SK-N-SH (cell line): ENCODE measurements around the gene CDC34. TPM values are rescaled to one million over a fixed set of nuclear protein-coding genes. Genes with fewer than 3 reads are reported as not detected.

Source experiments
- CTCF ChIA-PET: fragments of 300-600, 350-600 bp; formaldehyde crosslinking; extraction: SDS; loops from one replicate; lab custom pipeline; 2021; lab: Yijun Ruan, JAX
- POLR2A ChIA-PET: fragments of 350-600 bp; sonication (Branson Sonifier 250); formaldehyde crosslinking; extraction: SDS; loops from one replicate; lab custom pipeline; 2020; ENCODE audit warnings: antibody characterized with exemption, inconsistent platforms; lab: Yijun Ruan, JAX
- DNase-seq: peaks from one replicate; pipeline ENCODE4 v3.0.0; 2012
- H2AFZ ChIP-seq: fragments of 200-600 bp; sonication (generic); 2 replicates; pipeline ENCODE4 v1.8.1; 2016; ENCODE audit warnings: antibody characterized with exemption, mild to moderate bottlenecking, low read depth
- H3F3A ChIP-seq: fragments of 200-600 bp; sonication (generic); replicated peaks from 2 replicates; pipeline ENCODE3; 2016; ENCODE audit warnings: antibody characterized with exemption, mild to moderate bottlenecking; ENCODE audit not compliant: insufficient read depth
- H3K27ac ChIP-seq, 2 experiments: fragments of 200-500 bp in 1 of 2; fragments of 200-600 bp in 1 of 2; sonication (Bioruptor generic) in 1 of 2; sonication (generic), shearing (Covaris generic) in 1 of 2; 2 replicates each; pipeline versions ENCODE4 v1.5.1 to v1.6.1; 2014 to 2016; ENCODE audit warnings: low read depth in 2 of 2, inconsistent platforms in 1 of 2, low read length in 1 of 2, mild to moderate bottlenecking in 1 of 2, mixed read lengths in 1 of 2
- H3K27me3 ChIP-seq: fragments of 200-600 bp; sonication (generic), shearing (Covaris generic); 2 replicates; pipeline ENCODE4 v1.6.1; 2016; ENCODE audit warnings: mixed run types; ENCODE audit not compliant: insufficient read depth
- H3K36me3 ChIP-seq, 2 experiments: fragments of 200-500 bp in 1 of 2; fragments of 200-600 bp in 1 of 2; sonication (Bioruptor generic) in 1 of 2; sonication (generic) in 1 of 2; replicated peaks in 1 of 2; 2 replicates each; pipeline versions ENCODE3 to v1.5.1; 2014 to 2016; ENCODE audit warnings: low read length in 1 of 2, mild to moderate bottlenecking in 1 of 2; ENCODE audit not compliant: insufficient read depth in 2 of 2, control insufficient read depth in 1 of 2
- H3K4me1 ChIP-seq, 2 experiments: fragments of 200-500 bp in 1 of 2; fragments of 200-600 bp in 1 of 2; sonication (Bioruptor generic) in 1 of 2; sonication (generic), shearing (Covaris generic) in 1 of 2; 2 replicates each; pipeline versions ENCODE4 v1.5.1 to v1.6.1; 2014 to 2016; ENCODE audit warnings: low read depth in 1 of 2, low read length in 1 of 2, mixed run types in 1 of 2; ENCODE audit not compliant: insufficient read depth in 2 of 2, control insufficient read depth in 1 of 2
- H3K4me2 ChIP-seq: fragments of 200-600 bp; sonication (generic), shearing (Covaris generic); 2 replicates; pipeline ENCODE4 v1.6.1; 2017; ENCODE audit warnings: mixed run types
- H3K4me3 ChIP-seq, 2 experiments: fragments of 200-500 bp in 1 of 2; fragments of 200-600 bp in 1 of 2; sonication (Bioruptor generic) in 1 of 2; sonication (generic), shearing (Covaris generic) in 1 of 2; 2 replicates each; pipeline versions ENCODE4 v1.5.1 to v1.8.1; 2014 to 2016; ENCODE audit warnings: low read depth in 2 of 2, inconsistent platforms in 1 of 2, low read length in 1 of 2, mild to moderate bottlenecking in 1 of 2, mixed read lengths in 1 of 2, moderate library complexity in 1 of 2
- H3K79me2 ChIP-seq: fragments of 200-600 bp; sonication (generic); 2 replicates; pipeline ENCODE4 v1.8.1; 2017; ENCODE audit warnings: mild to moderate bottlenecking; ENCODE audit not compliant: insufficient read depth
- H3K9ac ChIP-seq: fragments of 200-600 bp; sonication (generic); 2 replicates; pipeline ENCODE4 v1.6.1; 2017; ENCODE audit warnings: mixed run types
- H3K9me2 ChIP-seq: fragments of 200-600 bp; sonication (generic); 2 replicates; pipeline ENCODE4 v1.6.1; 2017; ENCODE audit warnings: mixed run types
- H3K9me3 ChIP-seq: fragments of 200-600 bp; sonication (generic); 2 replicates; pipeline ENCODE4 v1.6.1; 2017; ENCODE audit warnings: mixed run types, mild to moderate bottlenecking, moderate library complexity
- H4K20me1 ChIP-seq: fragments of 200-600 bp; sonication (generic); 2 replicates; pipeline ENCODE4 v1.6.1; 2017; ENCODE audit warnings: mild to moderate bottlenecking, mixed run types; ENCODE audit not compliant: insufficient read depth
- CHD2 ChIP-seq: fragments of 150-350 bp; IDR thresholded peaks from 2 replicates; pipeline ENCODE4 v1.6.1; 2018; ENCODE audit warnings: low read length; ENCODE audit not compliant: partially characterized antibody
- ELF1 ChIP-seq: IDR thresholded peaks from 2 replicates; pipeline ENCODE4 v1.4.0; 2012
- EZH2phosphoT487 ChIP-seq: fragments of 200-600 bp; sonication (generic); IDR thresholded peaks from 2 replicates; pipeline ENCODE4 v1.6.1; 2017; ENCODE audit warnings: low read depth, mixed run types, mild to moderate bottlenecking, antibody characterized with exemption, moderate library complexity, borderline replicate concordance
- FOXJ3 ChIP-seq: sonication (generic); formaldehyde crosslinking; IDR thresholded peaks from 2 replicates; pipeline ENCODE4 v1.5.1; 2020; ENCODE audit warnings: mild to moderate bottlenecking, missing genetic modification reagents
- FOXM1 ChIP-seq: IDR thresholded peaks from 2 replicates; pipeline ENCODE4 v1.4.0; 2012; ENCODE audit warnings: low read depth, mild to moderate bottlenecking
- GABPA ChIP-seq: IDR thresholded peaks from 2 replicates; pipeline ENCODE4 v1.4.0; 2012; ENCODE audit warnings: low read depth, mild to moderate bottlenecking
- GATA2 ChIP-seq: sonication (generic); formaldehyde crosslinking; IDR thresholded peaks from 2 replicates; pipeline ENCODE4 v1.5.0; 2020; ENCODE audit warnings: mild to moderate bottlenecking, missing genetic modification reagents
- NFIC ChIP-seq: IDR thresholded peaks from 2 replicates; pipeline ENCODE4 v1.4.0; 2012; ENCODE audit warnings: borderline replicate concordance
- POLR2AphosphoS5 ChIP-seq: IDR thresholded peaks from 2 replicates; pipeline ENCODE4 v1.6.1; 2012; ENCODE audit warnings: low read depth, low read length
- RCOR1 ChIP-seq: fragments of 150-350 bp; IDR thresholded peaks from 2 replicates; pipeline ENCODE4 v1.6.1; 2017; ENCODE audit warnings: antibody characterized with exemption, low read length
- RFX5 ChIP-seq: IDR thresholded peaks from 2 replicates; pipeline ENCODE4 v1.6.1; 2012; ENCODE audit warnings: mild to moderate bottlenecking, improper control_type of control experiment, low read length
- SMC3 ChIP-seq: IDR thresholded peaks from 2 replicates; pipeline ENCODE4 v1.6.1; 2012; ENCODE audit warnings: low read depth, low read length, improper control_type of control experiment
- WGBS: methylation state at CpG from one replicate; pipeline ENCODE4 v1.1.6; 2017; ENCODE audit warnings: low lambda C conversion rate; 5-methylcytosine and 5-hydroxymethylcytosine counted together
- polyA plus RNA-seq, 3 experiments: library from polyadenylated mRNA; depleted of rRNA; stranded (reverse); fragments of >200 nt; gene quantifications; 2 replicates each; pipeline ENCODE4 v1.2.3, GENCODE V29; 2012
- TF ChIP-seq, protein P1 (sequence below): IDR thresholded peaks from 2 replicates; pipeline ENCODE4 v1.4.0; 2012; ENCODE audit warnings: low read depth, borderline replicate concordance
- TF ChIP-seq, protein P2 (sequence below): fragments of 150-350 bp; IDR thresholded peaks from 2 replicates; pipeline ENCODE4 v1.6.1; 2016; ENCODE audit warnings: mild to moderate bottlenecking, low read depth, low read length
- TF ChIP-seq, protein P3 (sequence below): IDR thresholded peaks from 2 replicates; pipeline ENCODE4; 2012
- TF ChIP-seq, protein P4 (sequence below): fragments of 200-600 bp; sonication (generic); IDR thresholded peaks from 2 replicates; pipeline ENCODE4 v1.6.1; 2017; ENCODE audit warnings: antibody characterized with exemption, mild to moderate bottlenecking, moderate library complexity

Gene CDC34
- polyA plus RNA-seq, 1 of the 3 experiments (the other 2 are of a cell fraction) = 96.7 TPM

DNA sequence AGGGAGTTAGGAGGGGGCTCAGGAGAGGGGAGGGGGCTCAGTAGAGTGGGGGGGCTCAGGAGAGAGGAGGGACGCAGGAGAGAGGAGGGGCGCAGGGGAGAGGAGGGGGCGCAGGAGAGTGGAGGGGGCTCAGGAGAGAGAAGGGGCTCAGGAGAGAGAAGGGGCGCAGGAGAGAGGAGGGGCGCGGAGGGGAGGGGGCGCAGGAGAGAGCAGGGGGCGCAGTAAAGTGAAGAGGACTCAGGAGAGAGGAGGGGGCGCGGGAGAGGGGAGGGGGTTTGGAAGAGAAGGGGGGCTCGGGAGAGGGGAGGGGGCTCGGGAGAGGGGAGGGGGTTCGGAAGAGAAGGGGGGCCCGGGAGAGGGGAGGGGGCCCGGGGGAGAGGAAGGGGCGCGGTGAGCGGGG is 34.6 kb upstream of the CDC34 start:
- Histone ChIP-seq H4K20me1 (no peaks in the 10 kb centered on the region), H3K79me2 (no peaks in the 10 kb centered on the region), H3K4me2 (no peak overlapping the region), H3K27ac (no peak overlapping the region), H3K27me3 (peaks cover 6% of the 10 kb centered on the region; the same call in 1 of the 2 replicates), H3K9me3 (no peaks in the 10 kb centered on the region), H2AFZ (no peak overlapping the region), H3K4me1 (no peaks in the 10 kb centered on the region; a peak in 1 of 4 replicates), H3K4me3 (no peak overlapping the region), H3F3A (peaks cover 6% of the 10 kb centered on the region), H3K9ac (no peak overlapping the region), H3K36me3 (no peaks in the 10 kb centered on the region), H3K9me2 (no peaks in the 10 kb centered on the region)
- TF ChIP-seq POLR2AphosphoS5 (no peak), RFX5 (no peak), GATA2 (CRISPR knock-in tag) (no peak), SMC3 (no peak), FOXM1 (no peak), NFIC (no peak), GABPA (no peak), FOXJ3 (CRISPR knock-in tag) (no peak), ELF1 (no peak), RCOR1 (no peak), EZH2phosphoT487 (no peak), CHD2 (no peak)
- TF ChIP-seq, protein P1, sequence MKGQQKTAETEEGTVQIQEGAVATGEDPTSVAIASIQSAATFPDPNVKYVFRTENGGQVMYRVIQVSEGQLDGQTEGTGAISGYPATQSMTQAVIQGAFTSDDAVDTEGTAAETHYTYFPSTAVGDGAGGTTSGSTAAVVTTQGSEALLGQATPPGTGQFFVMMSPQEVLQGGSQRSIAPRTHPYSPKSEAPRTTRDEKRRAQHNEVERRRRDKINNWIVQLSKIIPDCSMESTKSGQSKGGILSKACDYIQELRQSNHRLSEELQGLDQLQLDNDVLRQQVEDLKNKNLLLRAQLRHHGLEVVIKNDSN = no peak
- TF ChIP-seq, protein P2, sequence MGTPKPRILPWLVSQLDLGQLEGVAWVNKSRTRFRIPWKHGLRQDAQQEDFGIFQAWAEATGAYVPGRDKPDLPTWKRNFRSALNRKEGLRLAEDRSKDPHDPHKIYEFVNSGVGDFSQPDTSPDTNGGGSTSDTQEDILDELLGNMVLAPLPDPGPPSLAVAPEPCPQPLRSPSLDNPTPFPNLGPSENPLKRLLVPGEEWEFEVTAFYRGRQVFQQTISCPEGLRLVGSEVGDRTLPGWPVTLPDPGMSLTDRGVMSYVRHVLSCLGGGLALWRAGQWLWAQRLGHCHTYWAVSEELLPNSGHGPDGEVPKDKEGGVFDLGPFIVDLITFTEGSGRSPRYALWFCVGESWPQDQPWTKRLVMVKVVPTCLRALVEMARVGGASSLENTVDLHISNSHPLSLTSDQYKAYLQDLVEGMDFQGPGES = no peak
- TF ChIP-seq, protein P3, sequence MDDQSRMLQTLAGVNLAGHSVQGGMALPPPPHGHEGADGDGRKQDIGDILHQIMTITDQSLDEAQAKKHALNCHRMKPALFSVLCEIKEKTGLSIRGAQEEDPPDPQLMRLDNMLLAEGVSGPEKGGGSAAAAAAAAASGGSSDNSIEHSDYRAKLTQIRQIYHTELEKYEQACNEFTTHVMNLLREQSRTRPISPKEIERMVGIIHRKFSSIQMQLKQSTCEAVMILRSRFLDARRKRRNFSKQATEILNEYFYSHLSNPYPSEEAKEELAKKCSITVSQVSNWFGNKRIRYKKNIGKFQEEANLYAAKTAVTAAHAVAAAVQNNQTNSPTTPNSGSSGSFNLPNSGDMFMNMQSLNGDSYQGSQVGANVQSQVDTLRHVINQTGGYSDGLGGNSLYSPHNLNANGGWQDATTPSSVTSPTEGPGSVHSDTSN = no peak
- TF ChIP-seq, protein P4, sequence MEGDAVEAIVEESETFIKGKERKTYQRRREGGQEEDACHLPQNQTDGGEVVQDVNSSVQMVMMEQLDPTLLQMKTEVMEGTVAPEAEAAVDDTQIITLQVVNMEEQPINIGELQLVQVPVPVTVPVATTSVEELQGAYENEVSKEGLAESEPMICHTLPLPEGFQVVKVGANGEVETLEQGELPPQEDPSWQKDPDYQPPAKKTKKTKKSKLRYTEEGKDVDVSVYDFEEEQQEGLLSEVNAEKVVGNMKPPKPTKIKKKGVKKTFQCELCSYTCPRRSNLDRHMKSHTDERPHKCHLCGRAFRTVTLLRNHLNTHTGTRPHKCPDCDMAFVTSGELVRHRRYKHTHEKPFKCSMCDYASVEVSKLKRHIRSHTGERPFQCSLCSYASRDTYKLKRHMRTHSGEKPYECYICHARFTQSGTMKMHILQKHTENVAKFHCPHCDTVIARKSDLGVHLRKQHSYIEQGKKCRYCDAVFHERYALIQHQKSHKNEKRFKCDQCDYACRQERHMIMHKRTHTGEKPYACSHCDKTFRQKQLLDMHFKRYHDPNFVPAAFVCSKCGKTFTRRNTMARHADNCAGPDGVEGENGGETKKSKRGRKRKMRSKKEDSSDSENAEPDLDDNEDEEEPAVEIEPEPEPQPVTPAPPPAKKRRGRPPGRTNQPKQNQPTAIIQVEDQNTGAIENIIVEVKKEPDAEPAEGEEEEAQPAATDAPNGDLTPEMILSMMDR = no peak
- no peak for DNase-seq
- WGBS = 8% methylated on average over 18 of the region's 18 CpGs
- ChIA-PET CTCF (interaction anchor here (2.2 kb wide), 1 partner anchor 10 kb away, joined by 23 read pairs; the partner anchor contains the start of gene TPGS1), POLR2A (no interaction called here)
